LoVo (cell line): ENCODE measurements around the gene ZBTB6.

Experiments
- DNase-seq: peaks from one replicate; pipeline ENCODE4 v3.0.0-alpha.2; 2016; ENCODE audit warnings: low spot score

The ZBTB6 gene, protein sequence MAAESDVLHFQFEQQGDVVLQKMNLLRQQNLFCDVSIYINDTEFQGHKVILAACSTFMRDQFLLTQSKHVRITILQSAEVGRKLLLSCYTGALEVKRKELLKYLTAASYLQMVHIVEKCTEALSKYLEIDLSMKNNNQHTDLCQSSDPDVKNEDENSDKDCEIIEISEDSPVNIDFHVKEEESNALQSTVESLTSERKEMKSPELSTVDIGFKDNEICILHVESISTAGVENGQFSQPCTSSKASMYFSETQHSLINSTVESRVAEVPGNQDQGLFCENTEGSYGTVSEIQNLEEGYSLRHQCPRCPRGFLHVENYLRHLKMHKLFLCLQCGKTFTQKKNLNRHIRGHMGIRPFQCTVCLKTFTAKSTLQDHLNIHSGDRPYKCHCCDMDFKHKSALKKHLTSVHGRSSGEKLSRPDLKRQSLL

GRCh38 chr9:122912964-122913673 lies at the start of gene ZBTB6:
Gene ZBTB6, minus strand, starts transcription at chr9:122913323. Its CDS starts 1,251 bp downstream, at chr9:122912072.
- peak; percentile 86 for DNase-seq

- DNase-seq: no peak
Measured at GRCh38 chr9:122961139-122961538, 48.0 kb upstream of the ZBTB6 start.

GRCh38 chr9:122955961-122956360 lies 42.8 kb upstream of the ZBTB6 start:
- DNase-seq: no peak

DNA sequence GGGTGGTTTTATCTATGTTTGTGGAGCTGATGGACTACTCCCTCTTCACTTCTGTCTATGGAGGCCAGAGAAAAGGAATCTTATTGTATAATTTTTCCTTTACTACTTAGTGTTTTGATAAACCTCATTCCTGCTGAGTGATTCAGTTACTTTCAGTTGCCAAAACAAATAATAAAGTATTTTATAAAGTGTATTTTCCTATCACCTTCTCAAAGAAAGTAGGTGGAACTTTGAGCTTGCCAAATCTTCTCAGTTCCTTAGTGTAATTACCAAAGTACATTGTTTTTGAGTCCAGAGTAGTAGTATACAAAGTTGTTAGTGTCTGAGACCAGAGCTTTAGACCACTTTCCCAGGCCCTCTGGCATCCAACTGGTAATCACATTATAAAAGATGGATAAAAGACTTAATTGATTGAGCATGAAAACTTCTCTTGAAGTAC lies 41.1 kb upstream of the ZBTB6 start:
- peak; percentile 61 for DNase-seq

- DNase-seq: no peak
Measured at GRCh38 chr9:122951056-122951455, 37.9 kb upstream of the ZBTB6 start.

GRCh38 chr9:122950263-122950662 lies 37.1 kb upstream of the ZBTB6 start:
- DNase-seq: no peak

DNA sequence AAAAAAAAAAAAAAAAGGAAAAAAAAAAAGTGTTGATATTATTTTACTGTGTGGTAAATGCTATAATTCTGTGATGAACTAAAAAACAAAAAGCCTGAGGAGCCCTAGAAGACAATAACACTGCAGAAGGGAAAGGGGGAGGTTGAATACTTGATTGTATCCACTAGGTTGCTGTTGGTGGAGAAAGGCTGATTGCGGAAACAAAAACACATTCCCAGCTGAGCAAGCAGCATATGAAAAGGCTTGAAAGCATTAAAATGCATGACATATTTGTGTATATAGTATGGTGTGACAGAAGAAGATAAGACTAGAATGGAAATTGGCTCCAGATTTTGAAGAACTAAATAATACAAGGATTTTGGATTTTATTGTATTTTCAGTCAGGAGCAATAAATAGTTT lies 36.6 kb upstream of the ZBTB6 start:
- DNase-seq: no peak

- no peak for DNase-seq
Measured at GRCh38 chr9:122948313-122948712, 35.2 kb upstream of the ZBTB6 start.

DNA sequence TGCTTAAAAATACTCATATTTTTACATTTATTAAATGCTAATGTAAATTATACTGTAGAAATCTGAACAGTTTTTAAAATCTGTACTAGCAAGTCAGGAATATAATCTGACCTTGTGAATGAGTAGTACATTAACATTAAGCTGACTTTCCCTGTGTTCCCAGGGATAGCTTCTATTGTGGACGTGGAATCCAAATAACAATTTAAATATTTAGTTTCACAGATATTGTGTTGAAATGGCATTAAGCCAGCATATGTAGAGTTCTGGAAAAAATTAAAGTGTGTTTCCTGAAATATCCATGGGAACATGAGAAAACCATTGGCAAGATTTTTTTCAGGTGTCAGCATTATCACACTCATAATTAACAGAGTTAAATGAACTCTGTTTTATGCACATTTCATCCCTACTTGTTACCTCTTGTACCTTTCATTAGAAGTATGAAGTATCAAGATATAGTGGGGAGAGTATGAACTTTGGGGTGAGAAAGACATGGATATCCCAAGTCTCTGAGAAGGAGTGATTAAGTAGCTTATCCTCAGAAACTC lies 33.4 kb upstream of the ZBTB6 start:
- no peak for DNase-seq

GRCh38 chr9:122944960-122945888 lies 32.1 kb upstream of the ZBTB6 start:
- no peak for DNase-seq

DNA sequence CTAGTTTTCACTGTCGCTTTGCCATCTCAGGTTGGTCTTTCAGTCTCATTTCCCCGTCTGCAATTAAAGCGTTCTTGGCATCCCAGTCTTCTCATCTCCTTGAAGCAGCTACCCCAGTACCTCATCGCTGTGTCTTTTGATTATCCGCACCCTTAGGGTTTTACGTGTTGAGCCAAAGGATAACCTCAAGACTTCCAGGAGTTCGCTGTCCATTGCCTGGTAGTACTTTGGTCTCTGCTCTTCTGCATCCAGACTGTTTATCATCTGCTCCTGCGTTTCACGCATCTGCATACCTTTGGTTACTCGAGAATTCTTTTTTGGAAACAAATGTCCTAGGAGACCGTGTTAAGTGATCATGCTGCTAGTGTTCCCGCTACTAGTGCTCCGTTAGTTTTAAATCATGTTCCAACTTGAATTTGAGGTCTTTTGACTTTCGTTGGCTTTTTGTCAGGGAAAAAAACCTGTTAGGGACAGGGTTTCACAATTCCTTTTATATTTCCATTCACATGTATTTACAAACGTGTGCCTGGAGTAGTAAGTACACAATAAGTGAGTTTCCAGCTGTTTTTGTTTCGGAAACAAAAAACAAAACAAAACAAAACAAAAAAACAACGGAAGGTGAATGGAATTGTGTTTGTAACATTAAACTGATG lies 28.6 kb upstream of the ZBTB6 start:
- DNase-seq: no peak

GRCh38 chr9:122940749-122941581 lies 27.8 kb upstream of the ZBTB6 start, which contains the start of gene RABGAP1:
Gene RABGAP1, plus strand, starts transcription at chr9:122941020. Its CDS starts 16,040 bp downstream, at chr9:122957060.
- DNase-seq: peak; percentile 99

- no peak for DNase-seq
Measured at GRCh38 chr9:122940454-122940748, 27.3 kb upstream of the ZBTB6 start.

DNA sequence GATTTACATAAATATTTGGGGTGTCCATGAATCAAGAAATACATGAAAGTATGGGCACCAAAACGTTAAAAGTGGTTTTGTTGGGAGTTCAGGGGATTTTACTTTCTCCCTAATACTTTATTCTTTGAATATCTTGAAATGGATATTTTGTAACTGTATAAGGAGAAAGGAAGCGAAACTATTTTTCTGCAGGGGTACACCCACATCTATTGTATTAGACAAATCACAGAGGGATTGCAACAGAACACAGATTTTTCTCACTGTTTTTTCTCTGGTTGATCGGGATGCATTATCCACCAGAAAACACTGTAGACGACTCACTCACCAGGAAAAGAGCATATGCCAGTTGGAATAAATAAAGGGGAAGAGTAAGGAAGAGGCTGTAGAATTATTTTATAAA lies 26.5 kb upstream of the ZBTB6 start:
- no peak for DNase-seq

GRCh38 chr9:122936883-122937282 lies 23.8 kb upstream of the ZBTB6 start:
- no peak for DNase-seq

- no peak for DNase-seq
Measured at GRCh38 chr9:122936464-122936863, 23.3 kb upstream of the ZBTB6 start.

GRCh38 chr9:122931226-122932121 lies 18.4 kb upstream of the ZBTB6 start, which contains the start of gene ZBTB26:
Gene ZBTB26, minus strand, starts transcription at chr9:122931512. Its CDS starts 11,578 bp downstream, at chr9:122919934.
- peak; percentile 93 for DNase-seq

DNA sequence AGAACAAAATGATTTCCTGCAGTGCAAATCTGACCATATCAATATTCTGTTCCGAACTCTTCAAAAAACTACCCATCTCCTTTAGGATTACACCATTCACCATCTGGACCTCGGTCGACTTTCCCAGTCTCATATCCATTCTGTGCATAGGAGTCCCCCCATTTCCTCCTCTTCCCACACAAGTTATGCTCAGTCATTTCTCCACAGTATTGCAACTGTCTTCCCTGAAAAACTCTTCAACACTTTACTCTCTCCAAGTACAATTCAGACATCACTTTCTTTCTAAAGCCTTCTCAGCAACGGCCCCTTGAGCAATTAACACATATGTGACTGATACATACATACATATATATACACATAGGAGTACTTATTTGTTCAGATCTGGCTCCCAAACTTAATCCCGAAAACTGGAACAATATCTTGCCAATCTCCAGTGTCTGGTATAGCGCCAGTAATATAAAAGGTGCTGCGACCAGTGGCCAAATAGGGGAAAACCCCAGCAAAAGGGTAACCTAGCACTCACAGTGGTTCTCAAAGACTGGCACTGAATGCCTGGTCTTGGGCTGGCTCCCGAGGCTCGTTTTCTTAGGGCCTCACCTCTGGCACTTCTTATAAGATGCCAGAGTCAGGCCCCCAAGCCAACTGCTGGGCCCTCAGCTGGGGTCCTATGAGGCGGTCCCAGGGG lies 17.6 kb upstream of the ZBTB6 start:
- DNase-seq: no peak
